GM10266 (cell line): Measurements from ENCODE around the gene EXOC6B.
A peak's percentile ranks its signal among the peaks of the same experiment; 100 is the strongest.

Experiments used
- DNase-seq: peaks from one replicate; pipeline ENCODE4 v3.0.0; 2012; ENCODE audit errors: extremely low spot score
- CTCF ChIP-seq: IDR thresholded peaks from 2 replicates; pipeline ENCODE4 v1.5.1; 2012; ENCODE audit warnings: mild to moderate bottlenecking, low read depth; ENCODE audit not compliant: control insufficient read depth, insufficient read depth; ENCODE audit errors: missing control alignments

EXOC6B gene

GRCh38 chr2:72755647-72756423, 70.0 kb downstream of the EXOC6B start:
- no peak for TF ChIP-seq CTCF
- DNase-seq, result no peak

GRCh38 chr2:72754628-72755320, 71.1 kb downstream of the EXOC6B start:
- no peak for TF ChIP-seq CTCF
- DNase-seq, result no peak

- TF ChIP-seq CTCF, result no peak
- no peak for DNase-seq
Measured at GRCh38 chr2:72750977-72751639, 74.7 kb downstream of the EXOC6B start.

GRCh38 chr2:72750466-72750865, 75.4 kb downstream of the EXOC6B start:
- no peak for TF ChIP-seq CTCF
- no peak for DNase-seq

GRCh38 chr2:72747344-72747743, 78.5 kb downstream of the EXOC6B start:
- TF ChIP-seq CTCF, result no peak
- no peak for DNase-seq

GRCh38 chr2:72745679-72746368, 80.0 kb downstream of the EXOC6B start:
- TF ChIP-seq CTCF, result peak; percentile 56
- DNase-seq, result peak; percentile 23

- no peak for DNase-seq
- no peak for TF ChIP-seq CTCF
Measured at GRCh38 chr2:72744049-72744448, 81.8 kb downstream of the EXOC6B start.
